GM12873 (cell line): ENCODE measurements around the gene GLS2.

ENCODE experiments used
- TF ChIP-seq, protein P1 (sequence below): IDR thresholded peaks from 2 replicates; pipeline ENCODE4 v1.5.1; 2012; ENCODE audit warnings: low read depth, mild to moderate bottlenecking, moderate library complexity, low read length, control low read depth; ENCODE audit not compliant: insufficient read depth; ENCODE audit errors: missing control alignments

Gene GLS2

DNA sequence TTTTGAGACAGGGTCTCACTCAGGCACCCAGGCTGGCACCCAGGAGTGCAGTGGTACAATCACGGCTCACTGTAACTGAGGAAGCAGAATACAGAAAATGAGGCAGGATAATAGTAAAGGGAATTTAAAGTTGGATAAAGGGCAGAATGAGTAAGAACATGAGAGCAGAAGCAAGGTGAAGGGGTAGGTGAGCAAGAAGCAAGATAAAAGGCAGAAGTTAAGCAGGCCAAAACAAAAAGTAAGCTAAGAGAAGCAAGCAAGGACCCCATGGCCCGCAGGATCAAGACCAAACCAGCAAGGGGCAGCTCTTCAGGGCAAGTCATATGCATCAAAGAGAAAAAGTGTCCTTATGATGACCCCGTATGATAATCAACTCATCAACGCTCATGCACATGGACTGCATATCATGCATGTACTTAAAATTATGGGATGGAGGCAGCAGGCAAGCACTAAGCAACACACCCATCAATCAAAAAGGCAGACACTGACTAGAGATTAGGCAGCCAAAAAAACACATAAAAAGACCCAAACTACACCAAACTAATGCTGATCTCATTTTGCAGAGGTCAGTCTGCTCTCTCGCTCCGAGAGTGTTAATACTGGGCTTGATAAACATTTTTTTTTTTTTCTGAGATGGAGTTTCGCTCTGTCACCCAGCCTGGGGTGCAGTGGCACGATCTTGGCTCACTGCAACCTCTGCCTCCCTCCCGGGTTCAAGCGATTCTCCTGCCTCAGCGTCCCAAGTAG is 50.4 kb downstream of the GLS2 start:
- TF ChIP-seq, protein P1, sequence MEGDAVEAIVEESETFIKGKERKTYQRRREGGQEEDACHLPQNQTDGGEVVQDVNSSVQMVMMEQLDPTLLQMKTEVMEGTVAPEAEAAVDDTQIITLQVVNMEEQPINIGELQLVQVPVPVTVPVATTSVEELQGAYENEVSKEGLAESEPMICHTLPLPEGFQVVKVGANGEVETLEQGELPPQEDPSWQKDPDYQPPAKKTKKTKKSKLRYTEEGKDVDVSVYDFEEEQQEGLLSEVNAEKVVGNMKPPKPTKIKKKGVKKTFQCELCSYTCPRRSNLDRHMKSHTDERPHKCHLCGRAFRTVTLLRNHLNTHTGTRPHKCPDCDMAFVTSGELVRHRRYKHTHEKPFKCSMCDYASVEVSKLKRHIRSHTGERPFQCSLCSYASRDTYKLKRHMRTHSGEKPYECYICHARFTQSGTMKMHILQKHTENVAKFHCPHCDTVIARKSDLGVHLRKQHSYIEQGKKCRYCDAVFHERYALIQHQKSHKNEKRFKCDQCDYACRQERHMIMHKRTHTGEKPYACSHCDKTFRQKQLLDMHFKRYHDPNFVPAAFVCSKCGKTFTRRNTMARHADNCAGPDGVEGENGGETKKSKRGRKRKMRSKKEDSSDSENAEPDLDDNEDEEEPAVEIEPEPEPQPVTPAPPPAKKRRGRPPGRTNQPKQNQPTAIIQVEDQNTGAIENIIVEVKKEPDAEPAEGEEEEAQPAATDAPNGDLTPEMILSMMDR, result no peak

DNA sequence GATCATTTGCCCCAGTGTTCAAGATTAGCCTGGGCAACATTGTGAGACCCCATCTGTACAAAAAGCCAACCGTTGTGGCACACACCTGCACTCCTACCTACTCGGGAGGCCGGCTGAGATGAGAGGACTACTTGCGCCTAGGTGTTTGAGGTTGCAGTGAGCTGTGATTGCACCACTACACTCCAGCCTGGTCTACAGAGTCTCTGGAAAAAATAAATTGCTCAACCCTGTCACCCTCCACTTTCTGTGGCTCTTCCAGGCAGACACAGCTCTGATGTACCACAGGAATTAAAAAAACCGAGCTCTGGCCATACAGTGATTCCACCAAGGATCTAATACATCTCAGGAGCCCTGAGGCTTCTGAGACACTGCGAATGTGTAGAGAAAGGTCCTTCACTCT is 53.1 kb downstream of the GLS2 start:
- TF ChIP-seq, protein P1, result no peak

DNA sequence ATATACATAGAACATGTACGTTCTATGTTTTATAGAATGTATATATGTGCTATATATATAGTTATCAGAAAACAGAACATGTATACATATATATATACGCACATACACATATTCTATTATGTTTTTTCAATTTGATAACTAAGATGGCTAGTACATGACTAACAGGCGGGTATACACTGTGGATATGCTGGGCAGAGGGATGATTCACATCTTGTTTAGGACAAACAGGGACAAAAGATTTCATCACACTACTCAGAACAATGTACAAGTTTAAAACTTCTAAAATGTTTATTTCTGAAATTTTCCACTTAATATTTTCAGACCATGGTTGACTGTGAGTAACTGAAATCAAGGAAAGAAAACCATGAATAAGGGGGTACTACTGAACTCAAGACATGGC is 56.1 kb downstream of the GLS2 start:
- TF ChIP-seq, protein P1, result no peak

DNA sequence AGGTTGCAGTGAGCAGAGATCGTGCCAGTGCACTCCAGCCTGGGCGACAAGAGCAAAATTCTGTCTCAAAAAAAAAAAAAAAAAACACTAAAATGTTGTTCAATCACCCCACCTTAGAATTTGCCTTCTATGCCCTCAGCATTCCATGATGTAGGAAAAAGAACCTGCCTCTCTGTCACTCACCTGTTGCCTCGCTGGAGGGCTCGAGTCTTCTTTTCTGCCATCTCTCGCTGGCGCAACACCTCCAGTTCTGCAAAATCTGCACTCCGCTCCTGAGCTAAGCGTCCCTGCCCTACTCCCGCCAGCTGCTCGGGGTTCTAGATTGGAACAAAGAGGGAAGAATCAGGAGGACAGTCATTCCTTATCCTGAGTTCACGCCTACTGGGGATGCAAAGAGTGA is 56.7 kb downstream of the GLS2 start:
- TF ChIP-seq, protein P1, result no peak

DNA sequence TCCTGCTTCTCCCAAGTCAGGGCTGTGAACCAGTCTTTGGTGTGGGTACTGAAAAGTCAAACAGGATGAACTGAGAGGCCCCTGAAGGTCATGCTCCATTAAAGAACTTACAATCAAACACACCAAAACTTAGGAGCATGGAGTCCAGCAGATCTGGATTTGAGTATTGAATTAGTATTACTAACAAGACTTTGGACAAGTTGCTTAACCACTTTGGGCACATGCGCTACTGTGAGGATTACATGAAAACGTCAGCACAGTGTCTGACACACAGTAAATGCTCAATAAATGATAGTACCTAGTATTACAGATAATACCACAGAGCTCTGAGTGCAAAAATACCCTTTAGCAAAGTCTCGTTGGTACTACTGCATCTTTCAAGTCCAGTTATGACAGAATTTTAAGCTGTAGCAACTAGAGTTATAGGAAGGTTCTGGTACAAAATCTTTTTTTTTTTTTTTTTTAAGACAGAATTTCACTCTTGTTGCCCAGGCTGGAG is 62.0 kb downstream of the GLS2 start:
- TF ChIP-seq, protein P1, result no peak

DNA sequence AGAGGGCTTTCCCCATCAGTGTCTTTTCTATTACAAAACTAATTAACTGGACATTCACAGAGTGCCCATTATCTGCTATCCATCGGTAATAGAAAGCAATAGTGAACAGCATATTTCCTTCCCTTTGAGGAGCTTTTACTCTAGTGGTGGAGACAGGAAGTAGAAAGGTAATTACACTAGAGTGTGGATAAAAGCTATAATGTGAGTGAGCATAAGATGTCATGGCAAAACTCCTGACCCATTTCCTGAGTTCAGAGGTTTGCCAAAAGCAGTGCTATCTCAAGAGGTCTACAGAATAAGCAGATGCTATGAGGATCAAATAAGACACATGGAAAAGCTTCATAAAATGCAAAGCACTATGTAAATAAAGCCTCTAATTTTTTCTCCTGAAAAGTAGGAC is 62.8 kb downstream of the GLS2 start:
- TF ChIP-seq, protein P1, result no peak
